Measurements from ENCODE around the gene TRIO.

GRCh38 chr5:14226992-14227391 is 83.8 kb downstream of the TRIO start:
- TF ChIP-seq FOXK2 (IDR thresholded peaks at IDR 0.05) (no peak), FOXA1 (IDR thresholded peaks at IDR 0.05) (no peak), BHLHE40 (IDR thresholded peaks at IDR 0.05; ENCODE audit: borderline replicate concordance) (no peak), FOXM1 (IDR thresholded peaks at IDR 0.05; ENCODE audit: borderline replicate concordance) (no peak), HDGF (IDR thresholded peaks at IDR 0.05; ENCODE audit: borderline replicate concordance) (no peak), SP1 (IDR thresholded peaks at IDR 0.05) (no peak)
